HL-60/S4 treated with phorbol 12-myristate 13-acetate at 8.2 ng/mL for 4 days and 3 days (cell line): Measurements from ENCODE around the gene FEN1.

Experiments
- in situ Hi-C: fragments of 300-500 bp; cut with MboI; formaldehyde crosslinking; loops from 2 replicates; pipeline ENCODE4 v1.15.0; 2022; ENCODE audit warnings: low sequenced_read_pairs

FEN1 gene, protein sequence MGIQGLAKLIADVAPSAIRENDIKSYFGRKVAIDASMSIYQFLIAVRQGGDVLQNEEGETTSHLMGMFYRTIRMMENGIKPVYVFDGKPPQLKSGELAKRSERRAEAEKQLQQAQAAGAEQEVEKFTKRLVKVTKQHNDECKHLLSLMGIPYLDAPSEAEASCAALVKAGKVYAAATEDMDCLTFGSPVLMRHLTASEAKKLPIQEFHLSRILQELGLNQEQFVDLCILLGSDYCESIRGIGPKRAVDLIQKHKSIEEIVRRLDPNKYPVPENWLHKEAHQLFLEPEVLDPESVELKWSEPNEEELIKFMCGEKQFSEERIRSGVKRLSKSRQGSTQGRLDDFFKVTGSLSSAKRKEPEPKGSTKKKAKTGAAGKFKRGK

GRCh38 chr11:61792310-61793082, at the start of gene FEN1, which contains the start of gene TMEM258:
Gene FEN1 (plus strand): TSS chr11:61792911. CDS start chr11:61795362, 2,451 bp downstream.
Gene TMEM258 (minus strand): TSS chr11:61792599. CDS start chr11:61792558, 41 bp downstream.
- in situ Hi-C loops, result no loop called here

- in situ Hi-C loops, result no loop called here
Measured at GRCh38 chr11:61743486-61744095, 49.1 kb upstream of the FEN1 start.

GRCh38 chr11:61744181-61744580, 48.5 kb upstream of the FEN1 start:
- in situ Hi-C loops, result no loop called here

DNA sequence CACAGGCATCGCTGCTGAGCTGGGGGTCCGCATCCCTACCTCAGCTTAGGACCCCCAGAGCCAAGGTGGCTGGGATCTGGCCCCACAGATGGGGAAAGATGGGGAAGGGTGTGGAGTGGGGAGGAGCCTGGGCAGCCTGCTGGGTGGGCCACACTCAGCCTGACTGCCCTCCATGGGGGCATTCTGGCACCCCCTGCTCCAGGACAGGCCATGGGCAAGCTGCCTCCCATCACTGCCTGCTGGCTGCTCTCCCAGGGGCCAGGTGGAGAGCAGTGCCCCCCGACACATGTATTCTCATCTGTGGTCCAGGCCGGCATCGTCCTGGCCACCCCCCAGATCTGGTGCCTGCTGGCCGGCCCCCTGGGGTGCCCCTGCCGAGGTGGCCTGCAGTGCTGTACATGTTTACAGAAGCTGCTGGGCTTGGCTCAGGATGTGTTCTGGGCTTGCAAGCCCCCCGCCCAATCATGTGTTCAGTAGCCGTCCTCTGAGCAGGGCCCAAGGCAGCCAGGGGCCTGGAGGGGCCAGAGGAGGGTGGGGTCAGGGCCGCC, 48.0 kb upstream of the FEN1 start:
- in situ Hi-C loops, result no loop called here

GRCh38 chr11:61745781-61746441, 46.8 kb upstream of the FEN1 start:
- in situ Hi-C loops, result no loop called here

GRCh38 chr11:61746442-61747191, 46.1 kb upstream of the FEN1 start:
- in situ Hi-C loops, result no loop called here

DNA sequence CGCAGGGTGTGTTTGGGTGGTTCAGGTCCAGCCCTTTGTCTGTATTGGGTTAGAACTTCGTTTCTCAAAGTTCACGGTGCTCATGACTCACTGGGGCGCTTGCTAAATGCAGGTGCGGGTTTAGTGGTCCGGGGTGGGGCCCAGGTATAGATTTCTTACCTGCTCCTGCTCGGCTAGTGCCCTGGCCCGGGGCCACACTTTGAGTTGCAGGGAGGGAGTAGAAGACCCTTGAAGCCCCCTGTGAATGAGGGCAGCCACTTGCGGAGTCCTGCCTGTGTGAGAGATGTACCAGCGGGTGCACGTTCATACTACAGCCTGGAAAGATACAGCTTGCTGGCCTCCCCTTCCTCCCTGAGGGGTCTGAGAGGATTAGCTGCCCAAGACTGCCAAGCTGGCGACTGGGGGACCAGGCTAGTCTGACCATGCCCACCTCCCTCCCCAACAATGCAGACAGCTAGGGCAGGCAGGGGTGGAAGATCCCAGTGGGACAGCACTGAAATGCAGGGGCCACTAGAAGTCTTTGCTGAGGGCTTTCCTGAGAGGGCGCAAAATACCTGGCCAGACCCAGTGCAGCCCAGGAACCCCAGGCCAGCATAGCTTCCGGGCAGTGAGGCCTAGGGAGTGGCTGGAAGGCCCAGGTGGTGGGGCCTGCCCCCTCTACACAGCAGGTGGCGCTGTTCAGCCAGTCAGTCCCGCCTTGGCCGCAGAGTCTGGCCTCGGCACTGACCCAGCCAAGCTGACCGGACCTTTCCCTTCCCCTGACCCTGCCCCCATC, 45.3 kb upstream of the FEN1 start:
- in situ Hi-C loops, result no loop called here

GRCh38 chr11:61747967-61748285, 44.8 kb upstream of the FEN1 start:
- in situ Hi-C loops, result no loop called here

DNA sequence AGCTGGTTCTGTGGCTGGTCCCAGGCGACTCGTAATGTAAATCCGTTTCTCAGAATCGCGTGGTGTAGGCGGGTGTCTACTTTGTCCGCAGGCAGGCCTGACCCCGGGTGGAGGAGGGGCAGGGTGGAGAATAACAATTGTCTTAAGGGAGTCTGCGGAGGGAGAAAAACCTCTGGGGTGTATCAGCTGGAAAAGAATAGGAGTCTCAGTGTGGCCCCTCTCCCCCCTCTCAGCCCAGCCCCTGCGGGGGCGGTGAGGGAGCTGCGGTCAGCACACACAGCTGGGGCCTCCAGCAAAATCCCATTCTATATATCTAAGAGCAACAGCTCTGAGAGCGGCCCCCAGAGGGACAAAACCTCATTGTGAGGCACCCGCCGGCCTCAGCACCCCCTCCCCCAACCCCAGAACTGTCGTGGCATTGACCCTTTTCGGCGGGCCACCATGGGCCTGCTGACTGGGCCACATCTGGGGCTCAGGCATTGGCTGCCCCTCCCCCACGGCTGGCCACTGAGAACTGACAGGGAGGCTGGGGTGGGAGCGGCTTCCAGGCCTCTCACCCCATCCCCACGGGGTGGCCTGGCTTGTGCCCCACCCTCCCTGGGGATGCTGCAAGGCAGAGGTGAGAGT, 43.0 kb upstream of the FEN1 start:
- in situ Hi-C loops, result no loop called here

DNA sequence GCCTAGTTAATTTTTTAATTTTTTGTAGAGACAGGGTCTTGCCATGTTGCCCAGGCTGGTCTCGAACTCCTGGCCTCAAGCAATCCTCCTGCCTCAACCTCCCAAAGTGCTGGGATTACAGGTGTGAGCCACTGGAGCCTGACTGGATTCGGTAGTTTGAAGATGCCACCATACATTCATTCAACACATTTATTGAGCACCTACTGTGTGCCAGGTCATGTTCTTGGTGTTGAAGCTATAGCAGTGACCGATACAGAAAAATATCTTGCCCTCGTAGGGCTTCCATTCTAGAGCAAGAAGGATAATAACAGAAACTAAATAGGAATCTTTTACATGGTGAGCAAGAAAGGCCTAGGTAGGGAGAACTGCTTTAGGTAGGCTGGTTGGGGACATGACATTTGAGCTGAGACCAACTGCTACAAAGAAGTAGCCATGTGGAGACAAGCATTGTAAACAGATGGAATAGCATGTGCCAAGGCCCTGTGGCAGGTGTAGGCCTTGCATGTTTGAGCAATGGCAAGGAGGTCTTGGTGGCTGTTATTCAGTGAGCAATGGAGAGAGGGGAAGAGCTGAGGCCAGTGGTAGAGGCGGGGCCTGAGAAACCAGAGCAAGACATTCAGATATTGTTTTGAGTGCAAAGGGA, 42.0 kb upstream of the FEN1 start:
- in situ Hi-C loops, result no loop called here

GRCh38 chr11:61751384-61751783, 41.3 kb upstream of the FEN1 start:
- in situ Hi-C loops, result no loop called here

GRCh38 chr11:61752117-61752924, 40.4 kb upstream of the FEN1 start, which contains the start of gene MYRF:
Gene MYRF (plus strand): TSS chr11:61752636. CDS start chr11:61752745, 109 bp downstream.
- in situ Hi-C loops, result no loop called here

- in situ Hi-C loops, result no loop called here
Measured at GRCh38 chr11:61752925-61753521, 39.7 kb upstream of the FEN1 start.

GRCh38 chr11:61753672-61754071, 39.0 kb upstream of the FEN1 start:
- in situ Hi-C loops, result no loop called here

DNA sequence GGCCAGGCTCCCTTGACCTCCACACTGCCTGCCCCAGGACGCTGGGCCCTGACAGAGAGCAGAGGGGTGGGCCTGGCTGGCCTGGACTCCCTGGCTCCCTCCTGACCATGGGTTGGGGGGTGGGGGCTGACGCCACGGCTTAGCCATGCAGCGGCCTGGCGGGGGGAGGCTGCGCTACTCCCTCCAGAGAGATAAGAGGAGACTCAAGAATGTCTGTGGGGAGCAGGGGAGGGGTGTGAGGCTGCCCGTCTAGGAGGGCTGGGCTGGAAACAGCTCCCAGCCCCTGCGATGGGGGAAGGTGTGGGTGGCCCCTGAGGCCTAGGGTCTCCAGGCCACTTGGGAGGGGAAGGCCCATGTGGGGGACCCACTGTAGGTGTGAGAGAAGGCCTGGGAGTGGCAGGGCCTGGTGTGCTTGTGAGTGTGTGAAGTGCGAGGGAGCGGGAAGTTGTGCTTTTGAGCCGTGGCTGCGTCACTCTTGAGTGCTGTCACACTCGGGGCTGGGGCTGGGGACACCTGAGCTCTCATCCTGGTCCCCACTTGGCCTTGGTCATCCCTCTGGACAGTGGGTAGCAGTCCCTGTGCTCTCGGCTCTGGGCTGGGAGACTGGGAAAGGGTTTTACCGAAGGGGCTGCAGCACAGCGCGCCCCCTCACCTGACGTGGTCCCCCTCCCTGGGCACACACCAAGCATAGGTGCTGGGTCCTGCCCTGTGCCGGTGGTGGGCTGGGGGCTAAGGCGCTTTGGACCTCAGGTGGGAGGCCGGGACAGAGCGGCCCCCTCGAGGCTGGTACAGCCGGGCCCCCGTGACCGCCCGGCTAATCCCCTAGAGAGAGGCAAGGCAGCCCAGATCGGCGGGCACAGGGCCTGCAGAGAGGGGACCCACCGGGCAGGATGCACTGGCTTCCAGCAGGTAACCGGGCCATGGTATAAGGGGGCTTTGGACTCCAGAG, 37.9 kb upstream of the FEN1 start:
- in situ Hi-C loops, result no loop called here

GRCh38 chr11:61756147-61756451, 36.6 kb upstream of the FEN1 start:
- in situ Hi-C loops, result no loop called here
